ENCODE data around the gene TMF1.
A peak's percentile ranks its signal among the peaks of the same experiment; 100 is the strongest.

Gene TMF1, protein sequence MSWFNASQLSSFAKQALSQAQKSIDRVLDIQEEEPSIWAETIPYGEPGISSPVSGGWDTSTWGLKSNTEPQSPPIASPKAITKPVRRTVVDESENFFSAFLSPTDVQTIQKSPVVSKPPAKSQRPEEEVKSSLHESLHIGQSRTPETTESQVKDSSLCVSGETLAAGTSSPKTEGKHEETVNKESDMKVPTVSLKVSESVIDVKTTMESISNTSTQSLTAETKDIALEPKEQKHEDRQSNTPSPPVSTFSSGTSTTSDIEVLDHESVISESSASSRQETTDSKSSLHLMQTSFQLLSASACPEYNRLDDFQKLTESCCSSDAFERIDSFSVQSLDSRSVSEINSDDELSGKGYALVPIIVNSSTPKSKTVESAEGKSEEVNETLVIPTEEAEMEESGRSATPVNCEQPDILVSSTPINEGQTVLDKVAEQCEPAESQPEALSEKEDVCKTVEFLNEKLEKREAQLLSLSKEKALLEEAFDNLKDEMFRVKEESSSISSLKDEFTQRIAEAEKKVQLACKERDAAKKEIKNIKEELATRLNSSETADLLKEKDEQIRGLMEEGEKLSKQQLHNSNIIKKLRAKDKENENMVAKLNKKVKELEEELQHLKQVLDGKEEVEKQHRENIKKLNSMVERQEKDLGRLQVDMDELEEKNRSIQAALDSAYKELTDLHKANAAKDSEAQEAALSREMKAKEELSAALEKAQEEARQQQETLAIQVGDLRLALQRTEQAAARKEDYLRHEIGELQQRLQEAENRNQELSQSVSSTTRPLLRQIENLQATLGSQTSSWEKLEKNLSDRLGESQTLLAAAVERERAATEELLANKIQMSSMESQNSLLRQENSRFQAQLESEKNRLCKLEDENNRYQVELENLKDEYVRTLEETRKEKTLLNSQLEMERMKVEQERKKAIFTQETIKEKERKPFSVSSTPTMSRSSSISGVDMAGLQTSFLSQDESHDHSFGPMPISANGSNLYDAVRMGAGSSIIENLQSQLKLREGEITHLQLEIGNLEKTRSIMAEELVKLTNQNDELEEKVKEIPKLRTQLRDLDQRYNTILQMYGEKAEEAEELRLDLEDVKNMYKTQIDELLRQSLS

DNA sequence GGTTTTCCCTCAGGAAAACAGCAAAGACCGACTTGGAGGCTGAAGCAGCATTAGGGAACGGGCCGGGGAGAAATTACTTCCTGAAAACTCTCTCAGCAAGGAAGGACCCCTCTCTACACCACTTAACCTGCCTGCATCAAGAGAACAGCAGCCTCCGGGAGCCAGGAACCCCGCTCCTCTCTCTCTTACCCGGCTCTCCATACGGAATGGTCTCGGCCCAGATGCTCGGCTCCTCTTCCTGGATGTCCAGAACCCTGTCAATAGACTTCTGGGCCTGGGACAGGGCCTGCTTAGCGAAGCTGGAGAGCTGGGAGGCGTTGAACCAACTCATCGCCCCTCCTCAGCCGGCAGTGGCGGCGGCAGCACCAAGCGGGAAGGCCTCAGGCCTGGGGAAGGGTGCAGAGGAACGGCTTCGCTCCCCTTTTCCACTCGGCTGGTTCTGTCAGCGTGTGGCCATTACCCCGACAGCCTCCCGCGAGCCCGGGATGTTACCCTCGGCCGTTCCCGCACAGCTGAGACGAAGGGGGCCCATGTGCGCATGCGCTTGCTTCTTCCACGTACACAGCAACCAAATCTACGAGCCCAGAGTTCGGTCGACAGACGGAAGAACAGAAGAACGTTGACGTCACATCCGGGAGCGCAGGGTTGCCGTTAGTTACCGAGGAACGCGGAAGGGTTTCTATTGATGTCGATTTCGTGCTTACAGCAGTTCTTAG, at the start of gene TMF1:
TSS of gene TMF1 (minus strand) at position 578 of the 716 bp plus-strand sequence. CDS start at position 331, 247 bp downstream.
- Histone ChIP-seq H3K4me1 (ENCODE audit: control insufficient read depth, low read depth, low read length) (peaks cover 4% of the 10 kb centered on the region), H3K27me3 (ENCODE audit: control insufficient read depth, insufficient read depth, low read length) (no peaks in the 10 kb centered on the region), H3K9ac (ENCODE audit: low read length) (peak within 1 kb of the TSS; percentile 78), H3K27ac (ENCODE audit: low read length) (peak within 1 kb of the TSS; percentile 87), H3K4me3 (ENCODE audit: low read length) (peak within 1 kb of the TSS; percentile 92), H3K36me3 (ENCODE audit: control insufficient read depth, low read depth, low read length) (peaks cover 34% of the 10 kb centered on the region), H3K9me3 (ENCODE audit: control insufficient read depth, low read depth, low read length) (no peaks in the 10 kb centered on the region)

DNA sequence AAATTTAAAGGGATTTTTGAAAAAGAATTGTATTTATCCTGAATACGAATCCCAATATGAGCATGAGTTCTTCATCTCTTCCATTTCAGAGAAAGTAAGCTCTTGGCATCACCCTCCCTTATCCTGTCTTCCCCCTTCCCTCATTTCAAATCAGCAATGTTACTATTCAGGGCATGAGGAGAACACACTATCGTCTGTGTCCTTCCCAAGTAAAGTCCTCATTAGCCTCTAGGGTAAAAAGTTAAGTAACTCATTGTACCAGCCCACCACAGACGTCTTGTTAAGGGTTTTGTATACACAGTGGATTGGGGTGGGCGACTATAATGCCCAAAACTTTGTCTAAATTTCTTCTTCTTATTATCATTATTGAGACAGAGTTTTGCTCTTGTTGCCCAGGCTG, 47.4 kb upstream of the TMF1 start:
- peaks cover 5% of the 10 kb centered on the region for H3K4me1 ChIP-seq (ENCODE audit: control insufficient read depth, low read depth, low read length)
- no peak overlapping the region for H3K27ac ChIP-seq (ENCODE audit: low read length)
- H3K4me3 ChIP-seq (ENCODE audit: low read length), result no peak overlapping the region
- H3K36me3 ChIP-seq (ENCODE audit: control insufficient read depth, low read depth, low read length), result no peaks in the 10 kb centered on the region
- H3K9ac ChIP-seq (ENCODE audit: low read length), result no peak overlapping the region
- H3K27me3 ChIP-seq (ENCODE audit: control insufficient read depth, insufficient read depth, low read length), result no peaks in the 10 kb centered on the region
- H3K9me3 ChIP-seq (ENCODE audit: control insufficient read depth, low read depth, low read length), result no peaks in the 10 kb centered on the region

DNA sequence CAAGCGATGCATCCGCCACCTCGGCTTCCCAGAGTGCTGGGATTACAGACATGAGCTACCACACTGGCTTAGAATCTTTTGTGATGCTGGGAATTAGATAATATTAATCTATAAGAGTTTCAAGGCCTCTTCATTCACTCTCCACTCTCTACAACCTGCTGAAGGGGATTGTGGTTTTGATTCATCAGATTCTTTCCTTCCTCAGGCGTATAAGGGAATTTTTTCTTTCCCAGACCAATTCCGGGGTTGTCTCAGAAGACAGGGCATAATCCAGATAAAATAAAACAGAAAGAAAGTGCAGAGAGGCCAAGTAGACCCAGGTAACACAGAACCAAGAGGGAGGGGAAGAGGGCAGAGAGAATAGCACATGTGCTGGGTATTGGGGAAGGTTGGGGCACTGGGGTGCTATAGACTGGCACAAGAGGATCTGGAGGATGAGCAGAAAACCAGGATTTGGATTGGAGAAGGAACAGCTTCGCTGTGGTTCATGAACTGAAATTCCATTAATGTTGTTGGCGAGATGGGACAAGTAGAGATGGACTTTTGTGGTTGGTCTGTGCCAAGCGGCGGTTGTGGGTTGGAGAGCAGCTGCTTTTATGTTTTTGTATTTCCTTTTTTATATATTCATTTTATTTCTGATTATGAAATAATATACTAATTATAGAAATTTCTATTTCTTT, 45.4 kb upstream of the TMF1 start:
- Histone ChIP-seq H3K27me3 (ENCODE audit: control insufficient read depth, insufficient read depth, low read length) (no peaks in the 10 kb centered on the region), H3K4me1 (ENCODE audit: control insufficient read depth, low read depth, low read length) (peaks cover 5% of the 10 kb centered on the region), H3K9me3 (ENCODE audit: control insufficient read depth, low read depth, low read length) (no peaks in the 10 kb centered on the region), H3K4me3 (ENCODE audit: low read length) (no peak overlapping the region), H3K27ac (ENCODE audit: low read length) (no peak overlapping the region), H3K9ac (ENCODE audit: low read length) (no peak overlapping the region), H3K36me3 (ENCODE audit: control insufficient read depth, low read depth, low read length) (no peaks in the 10 kb centered on the region)

- Histone ChIP-seq H3K4me1 (ENCODE audit: control insufficient read depth, low read depth, low read length) (peaks cover 11% of the 10 kb centered on the region), H3K9ac (ENCODE audit: low read length) (no peak overlapping the region), H3K27ac (ENCODE audit: low read length) (no peak overlapping the region), H3K9me3 (ENCODE audit: control insufficient read depth, low read depth, low read length) (no peaks in the 10 kb centered on the region), H3K4me3 (ENCODE audit: low read length) (no peak overlapping the region), H3K27me3 (ENCODE audit: control insufficient read depth, insufficient read depth, low read length) (no peaks in the 10 kb centered on the region), H3K36me3 (ENCODE audit: control insufficient read depth, low read depth, low read length) (no peaks in the 10 kb centered on the region)
Observed at GRCh38 chr3:69096299-69096698, 44.2 kb upstream of the TMF1 start.

DNA sequence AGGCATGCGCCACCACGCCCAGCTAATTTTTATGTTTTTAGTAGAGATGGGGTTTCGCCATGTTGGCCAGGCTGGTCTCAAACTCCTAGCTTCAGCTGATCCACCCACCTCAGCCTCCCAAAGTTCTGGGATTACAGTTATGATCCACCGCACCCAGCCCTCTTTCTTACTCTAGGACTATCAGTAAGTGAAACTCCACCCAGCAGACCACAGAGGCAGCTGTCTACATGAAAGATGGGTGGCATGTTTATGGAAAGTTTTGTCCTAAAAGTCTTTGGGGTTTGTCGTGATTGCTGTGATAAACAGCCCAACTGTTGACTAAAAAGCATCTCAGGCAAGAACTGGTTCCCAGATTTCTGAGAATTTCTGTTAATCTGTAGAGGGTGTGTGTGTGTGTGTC, 43.5 kb upstream of the TMF1 start:
- H3K27ac ChIP-seq (ENCODE audit: low read length), result no peak overlapping the region
- H3K4me3 ChIP-seq (ENCODE audit: low read length), result no peak overlapping the region
- no peaks in the 10 kb centered on the region for H3K9me3 ChIP-seq (ENCODE audit: control insufficient read depth, low read depth, low read length)
- H3K4me1 ChIP-seq (ENCODE audit: control insufficient read depth, low read depth, low read length), result peaks cover 11% of the 10 kb centered on the region
- H3K27me3 ChIP-seq (ENCODE audit: control insufficient read depth, insufficient read depth, low read length), result no peaks in the 10 kb centered on the region
- no peak overlapping the region for H3K9ac ChIP-seq (ENCODE audit: low read length)
- H3K36me3 ChIP-seq (ENCODE audit: control insufficient read depth, low read depth, low read length), result no peaks in the 10 kb centered on the region

DNA sequence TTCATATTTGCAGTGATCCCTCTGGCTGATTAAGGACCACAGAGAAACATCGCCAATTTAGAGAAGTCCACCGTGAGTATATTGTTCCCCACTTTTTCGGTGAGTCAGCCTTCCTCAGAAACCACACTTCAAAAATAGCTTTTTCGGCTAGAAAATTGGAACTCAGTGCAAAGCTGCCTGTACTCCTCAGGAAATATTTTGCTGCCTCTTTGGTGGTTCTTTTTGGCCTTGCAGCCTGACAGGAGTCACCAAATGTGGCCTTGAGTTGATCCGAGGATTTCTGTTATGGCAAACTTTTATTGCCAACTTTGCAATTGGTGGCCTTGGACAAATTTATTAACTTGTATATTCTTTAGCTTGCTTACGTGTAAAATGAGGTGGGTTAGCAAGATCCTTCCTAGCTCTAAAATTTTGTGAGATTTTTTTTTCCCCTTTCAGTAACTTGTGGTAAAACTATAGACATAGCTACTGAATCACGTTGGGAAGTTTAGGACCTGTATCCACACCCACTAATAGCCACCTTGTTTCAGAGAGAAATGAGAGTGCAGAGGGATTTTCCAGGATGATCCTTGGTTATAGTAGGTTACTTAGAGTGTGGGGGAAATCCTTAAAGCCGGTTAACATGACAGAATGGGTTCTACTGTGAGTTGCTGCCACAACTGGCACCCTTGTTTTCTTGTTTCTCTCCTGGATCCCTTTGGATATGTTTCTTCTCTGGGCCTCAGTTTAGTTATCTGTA, 42.5 kb upstream of the TMF1 start:
- no peak overlapping the region for H3K9ac ChIP-seq (ENCODE audit: low read length)
- no peaks in the 10 kb centered on the region for H3K36me3 ChIP-seq (ENCODE audit: control insufficient read depth, low read depth, low read length)
- no peak overlapping the region for H3K4me3 ChIP-seq (ENCODE audit: low read length)
- no peaks in the 10 kb centered on the region for H3K9me3 ChIP-seq (ENCODE audit: control insufficient read depth, low read depth, low read length)
- no peaks in the 10 kb centered on the region for H3K27me3 ChIP-seq (ENCODE audit: control insufficient read depth, insufficient read depth, low read length)
- peaks cover 15% of the 10 kb centered on the region for H3K4me1 ChIP-seq (ENCODE audit: control insufficient read depth, low read depth, low read length)
- no peak overlapping the region for H3K27ac ChIP-seq (ENCODE audit: low read length)

GRCh38 chr3:69092030-69092516, 39.9 kb upstream of the TMF1 start:
- H3K27me3 ChIP-seq (ENCODE audit: control insufficient read depth, insufficient read depth, low read length), result no peaks in the 10 kb centered on the region
- H3K9me3 ChIP-seq (ENCODE audit: control insufficient read depth, low read depth, low read length), result no peaks in the 10 kb centered on the region
- no peak overlapping the region for H3K9ac ChIP-seq (ENCODE audit: low read length)
- no peak overlapping the region for H3K4me3 ChIP-seq (ENCODE audit: low read length)
- H3K36me3 ChIP-seq (ENCODE audit: control insufficient read depth, low read depth, low read length), result no peaks in the 10 kb centered on the region
- H3K4me1 ChIP-seq (ENCODE audit: control insufficient read depth, low read depth, low read length), result peaks cover 20% of the 10 kb centered on the region
- no peak overlapping the region for H3K27ac ChIP-seq (ENCODE audit: low read length)

- H3K27ac ChIP-seq (ENCODE audit: low read length), result no peak overlapping the region
- no peaks in the 10 kb centered on the region for H3K36me3 ChIP-seq (ENCODE audit: control insufficient read depth, low read depth, low read length)
- H3K4me3 ChIP-seq (ENCODE audit: low read length), result no peak overlapping the region
- H3K27me3 ChIP-seq (ENCODE audit: control insufficient read depth, insufficient read depth, low read length), result no peaks in the 10 kb centered on the region
- H3K9ac ChIP-seq (ENCODE audit: low read length), result no peak overlapping the region
- H3K4me1 ChIP-seq (ENCODE audit: control insufficient read depth, low read depth, low read length), result peaks cover 20% of the 10 kb centered on the region
- no peaks in the 10 kb centered on the region for H3K9me3 ChIP-seq (ENCODE audit: control insufficient read depth, low read depth, low read length)
Observed at GRCh38 chr3:69091389-69092029, 39.4 kb upstream of the TMF1 start.

GRCh38 chr3:69090021-69090420, 37.9 kb upstream of the TMF1 start:
- no peak overlapping the region for H3K4me3 ChIP-seq (ENCODE audit: low read length)
- H3K4me1 ChIP-seq (ENCODE audit: control insufficient read depth, low read depth, low read length), result peaks cover 20% of the 10 kb centered on the region
- H3K27ac ChIP-seq (ENCODE audit: low read length), result no peak overlapping the region
- no peaks in the 10 kb centered on the region for H3K9me3 ChIP-seq (ENCODE audit: control insufficient read depth, low read depth, low read length)
- H3K36me3 ChIP-seq (ENCODE audit: control insufficient read depth, low read depth, low read length), result no peaks in the 10 kb centered on the region
- no peak overlapping the region for H3K9ac ChIP-seq (ENCODE audit: low read length)
- no peaks in the 10 kb centered on the region for H3K27me3 ChIP-seq (ENCODE audit: control insufficient read depth, insufficient read depth, low read length)

DNA sequence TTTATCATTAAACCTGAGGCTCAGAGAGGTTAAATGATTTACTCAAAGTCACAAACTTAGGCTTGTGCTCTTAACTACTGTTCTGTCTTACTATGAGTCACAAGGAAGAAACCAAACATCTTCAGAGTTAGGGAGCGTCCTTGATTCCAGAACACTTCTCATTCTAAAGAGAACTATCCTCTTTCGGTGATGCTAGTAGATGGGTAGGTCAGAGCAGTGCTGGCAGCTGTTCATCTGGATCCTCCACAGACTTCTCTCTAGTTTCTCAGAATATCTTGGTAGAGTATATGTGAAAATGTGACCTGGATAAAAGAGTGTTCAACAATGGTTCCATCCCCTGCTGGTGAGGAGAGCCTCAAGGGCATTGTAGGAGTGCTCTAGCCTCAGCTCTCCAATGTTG, 35.9 kb upstream of the TMF1 start:
- H3K36me3 ChIP-seq (ENCODE audit: control insufficient read depth, low read depth, low read length), result no peaks in the 10 kb centered on the region
- no peaks in the 10 kb centered on the region for H3K9me3 ChIP-seq (ENCODE audit: control insufficient read depth, low read depth, low read length)
- H3K4me1 ChIP-seq (ENCODE audit: control insufficient read depth, low read depth, low read length), result peaks cover 20% of the 10 kb centered on the region
- H3K27me3 ChIP-seq (ENCODE audit: control insufficient read depth, insufficient read depth, low read length), result no peaks in the 10 kb centered on the region
- H3K9ac ChIP-seq (ENCODE audit: low read length), result no peak overlapping the region
- H3K4me3 ChIP-seq (ENCODE audit: low read length), result no peak overlapping the region
- no peak overlapping the region for H3K27ac ChIP-seq (ENCODE audit: low read length)
